Esophagus muscularis mucosa (tissue), 4 donors: ENCODE measurements around the gene ITGAD.

Experiments used
- EP300 ChIP-seq: sonication (generic); formaldehyde crosslinking; IDR thresholded peaks from one replicate; pipeline ENCODE4 v1.6.1; 2017; ENCODE audit warnings: antibody characterized with exemption
- POLR2A ChIP-seq: fragments of 450-650 bp; IDR thresholded peaks from one replicate; pipeline ENCODE4 v1.6.1; 2017; ENCODE audit warnings: antibody characterized with exemption, moderate library complexity, mild to moderate bottlenecking, low read depth
- POLR2AphosphoS5 ChIP-seq, 2 donors: sonication (generic); formaldehyde crosslinking; IDR thresholded peaks; one replicate each; pipeline ENCODE4 v1.6.1; 2017; ENCODE audit warnings: antibody characterized with exemption in 2 of 2
- TF ChIP-seq, protein P1 (sequence below), 3 experiments: fragments of 200-600 bp in 2 of 3; fragments of 450-650 bp in 1 of 3; sonication (generic) in 2 of 3; IDR thresholded peaks; one replicate each; pipeline ENCODE4 v1.5.1; 2017 to 2019; ENCODE audit warnings: antibody characterized with exemption in 3 of 3, mild to moderate bottlenecking in 2 of 3, moderate library complexity in 1 of 3

DNA sequence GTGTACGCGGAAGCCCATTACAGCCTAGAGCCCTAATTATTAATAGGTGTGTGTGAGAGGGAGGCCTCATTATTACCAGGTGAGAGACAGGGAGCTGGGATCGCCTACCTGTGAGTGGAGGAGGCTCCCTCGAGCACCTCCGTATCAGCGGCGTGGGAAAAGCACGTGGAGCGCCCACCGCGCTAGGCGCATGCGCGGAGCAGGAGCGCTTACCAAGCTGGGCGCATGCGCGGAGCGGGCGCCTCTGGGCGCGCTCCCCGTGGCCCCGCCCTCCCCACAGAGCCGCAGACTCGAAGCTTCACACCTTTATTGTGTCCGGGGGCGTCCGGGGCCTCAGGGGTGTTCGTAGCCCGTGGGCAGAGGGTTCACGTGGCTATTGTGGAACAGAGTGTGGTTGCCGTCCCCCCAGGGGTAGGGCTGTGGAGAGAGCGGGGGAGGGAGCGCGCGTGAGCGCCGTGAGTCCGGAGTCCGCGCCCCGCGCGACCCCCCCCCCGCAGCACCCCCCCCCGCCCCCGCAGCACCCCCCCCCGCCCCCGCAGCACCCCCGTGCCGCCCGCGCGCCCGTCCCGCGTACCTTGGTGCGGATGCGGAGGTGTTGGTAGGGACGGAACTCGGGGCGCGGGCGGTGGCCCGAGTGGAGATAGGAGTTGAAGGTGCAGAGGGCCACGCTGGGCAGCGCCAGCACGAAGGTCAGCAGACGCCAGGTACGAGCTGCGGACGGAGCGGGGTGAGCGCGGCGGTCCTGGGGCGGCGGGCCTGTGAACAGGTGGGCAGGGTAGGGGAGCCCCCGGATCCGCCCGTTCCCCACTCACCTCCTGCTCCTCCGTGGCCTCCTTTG is 34.5 kb downstream of the ITGAD start:
- TF ChIP-seq, protein P1, sequence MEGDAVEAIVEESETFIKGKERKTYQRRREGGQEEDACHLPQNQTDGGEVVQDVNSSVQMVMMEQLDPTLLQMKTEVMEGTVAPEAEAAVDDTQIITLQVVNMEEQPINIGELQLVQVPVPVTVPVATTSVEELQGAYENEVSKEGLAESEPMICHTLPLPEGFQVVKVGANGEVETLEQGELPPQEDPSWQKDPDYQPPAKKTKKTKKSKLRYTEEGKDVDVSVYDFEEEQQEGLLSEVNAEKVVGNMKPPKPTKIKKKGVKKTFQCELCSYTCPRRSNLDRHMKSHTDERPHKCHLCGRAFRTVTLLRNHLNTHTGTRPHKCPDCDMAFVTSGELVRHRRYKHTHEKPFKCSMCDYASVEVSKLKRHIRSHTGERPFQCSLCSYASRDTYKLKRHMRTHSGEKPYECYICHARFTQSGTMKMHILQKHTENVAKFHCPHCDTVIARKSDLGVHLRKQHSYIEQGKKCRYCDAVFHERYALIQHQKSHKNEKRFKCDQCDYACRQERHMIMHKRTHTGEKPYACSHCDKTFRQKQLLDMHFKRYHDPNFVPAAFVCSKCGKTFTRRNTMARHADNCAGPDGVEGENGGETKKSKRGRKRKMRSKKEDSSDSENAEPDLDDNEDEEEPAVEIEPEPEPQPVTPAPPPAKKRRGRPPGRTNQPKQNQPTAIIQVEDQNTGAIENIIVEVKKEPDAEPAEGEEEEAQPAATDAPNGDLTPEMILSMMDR (IDR thresholded peaks at IDR 0.05), result no peak
- TF ChIP-seq POLR2A (no peak), EP300 (no peak), POLR2AphosphoS5 (IDR thresholded peaks at IDR 0.05) (peak in 1 of 2 donors; percentile 31)
